PC-3 (cell line): ENCODE measurements around the gene ELAC2. TPM values are rescaled to one million over a fixed set of nuclear protein-coding genes. Genes with fewer than 3 reads are reported as not detected.

Experiments
- ATAC-seq: fragments of 200-7000 bp; cut with Tn5 transposase; 2 replicates; pipeline ENCODE4 v1.9.1; 2020; ENCODE audit warnings: mild to moderate bottlenecking, moderate library complexity
- Bru-seq: library from RNA; stranded (reverse); fragments of 400-500 nt; gene quantifications from one replicate; lab custom pipeline; 2021; lab: Mats Ljungman, UMichigan
- BruChase-seq, 2 experiments: library from RNA; stranded (reverse); fragments of 400-500 nt; gene quantifications; one replicate each; lab custom pipeline; 2021; lab: Mats Ljungman, UMichigan
- BruUV-seq: library from RNA; stranded (reverse); fragments of 400-500 nt; replicated peaks from 2 replicates; lab custom pipeline; 2021; lab: Mats Ljungman, UMichigan
- CTCF ChIA-PET: fragments of 300-600 bp; sonication (Branson Sonifier 250); formaldehyde crosslinking; loops from one replicate; lab custom pipeline; 2022; ENCODE audit warnings: antibody characterized with exemption; lab: Charles Lee
- POLR2A ChIA-PET: fragments of 300-600 bp; sonication (Branson Sonifier 250); formaldehyde crosslinking; loops from one replicate; lab custom pipeline; 2022; ENCODE audit warnings: antibody characterized with exemption; ENCODE audit not compliant: unreplicated experiment; lab: Charles Lee
- DNase-seq: peaks from one replicate; pipeline ENCODE4 v3.0.0-alpha.2; 2015
- H2AFZ ChIP-seq: fragments of 300-600 bp; sonication (generic); 2 replicates; pipeline ENCODE4 v1.6.0; 2016; ENCODE audit warnings: antibody characterized with exemption, low read length
- H3F3A ChIP-seq: fragments of 300-600 bp; sonication (generic); one replicate; pipeline ENCODE4 v1.6.0; 2017; ENCODE audit warnings: antibody characterized with exemption, low read length, control low read depth, mild to moderate bottlenecking; ENCODE audit not compliant: unreplicated experiment
- H3K27ac ChIP-seq: fragments of 300-600 bp; sonication (generic); 2 replicates; pipeline ENCODE4 v1.5.1; 2016; ENCODE audit warnings: mild to moderate bottlenecking, low read length
- H3K27me3 ChIP-seq: fragments of 300-600 bp; sonication (generic); 2 replicates; pipeline ENCODE4 v1.6.1; 2016; ENCODE audit warnings: low read length, mixed read lengths
- H3K36me3 ChIP-seq: fragments of 300-600 bp; sonication (generic); 2 replicates; pipeline ENCODE4 v1.6.1; 2016; ENCODE audit warnings: low read depth, mixed run types, low read length, mixed read lengths
- H3K4me1 ChIP-seq: fragments of 300-600 bp; sonication (generic); 2 replicates; pipeline ENCODE4 v1.5.1; 2016; ENCODE audit warnings: low read length; ENCODE audit not compliant: insufficient read depth
- H3K4me2 ChIP-seq: fragments of 300-600 bp; sonication (generic); 2 replicates; pipeline ENCODE4 v1.6.0; 2016; ENCODE audit warnings: low read length
- H3K4me3 ChIP-seq: fragments of 300-600 bp; sonication (generic); 2 replicates; pipeline ENCODE4 v1.5.1; 2016; ENCODE audit warnings: mild to moderate bottlenecking, low read length, mixed read lengths
- H3K79me2 ChIP-seq: fragments of 300-600 bp; sonication (generic); 2 replicates; pipeline ENCODE4 v1.6.1; 2017; ENCODE audit warnings: low read length, mixed read lengths
- H3K9ac ChIP-seq: fragments of 300-600 bp; sonication (generic); 2 replicates; pipeline ENCODE4 v1.6.0; 2016; ENCODE audit warnings: mild to moderate bottlenecking, low read length
- H3K9me2 ChIP-seq: fragments of 300-600 bp; sonication (generic); replicated peaks from 2 replicates; pipeline ENCODE4 v1.6.1; 2016; ENCODE audit warnings: mixed run types, low read length, mixed read lengths
- H3K9me3 ChIP-seq: fragments of 300-600 bp; sonication (generic); 2 replicates; pipeline ENCODE4 v1.6.1; 2016; ENCODE audit warnings: low read length, mixed read lengths
- H4K20me1 ChIP-seq: fragments of 300-600 bp; sonication (generic); 2 replicates; pipeline ENCODE4 v1.6.1; 2016; ENCODE audit warnings: low read length, mixed read lengths
- EZH2 ChIP-seq: fragments of 300-600 bp; sonication (generic); IDR thresholded peaks from one replicate; pipeline ENCODE4 v1.6.1; 2017; ENCODE audit warnings: antibody characterized with exemption, mild to moderate bottlenecking, low read length; ENCODE audit not compliant: unreplicated experiment
- EZH2phosphoT487 ChIP-seq: fragments of 300-600 bp; sonication (generic); IDR thresholded peaks from 2 replicates; pipeline ENCODE4 v1.6.1; 2018; ENCODE audit warnings: mild to moderate bottlenecking, antibody characterized with exemption, low read length, borderline replicate concordance
- intact Hi-C: fragments of 100-400 bp; cut with micrococcal nuclease; formaldehyde crosslinking; loops from 2 replicates; pipeline ENCODE4 v1.9.0; 2023
- long read RNA-seq: library from polyadenylated mRNA; unstranded; transcript quantifications from one replicate; pipeline ENCODE4 v2.0.0, GENCODE V29; 2021; ENCODE audit not compliant: unreplicated experiment
- total RNA-seq: library from RNA; depleted of rRNA; stranded (reverse); fragments of >200 nt; gene quantifications from 2 replicates; pipeline ENCODE4 v1.2.3, GENCODE V29; 2014; rRNA removed
- TF ChIP-seq, protein P1 (sequence below): fragments of 300-600 bp; sonication (generic); conservative IDR thresholded peaks from 2 replicates; pipeline ENCODE4 v1.5.1; 2017; ENCODE audit warnings: antibody characterized with exemption, low read depth, mild to moderate bottlenecking, low read length

The ELAC2 gene, protein sequence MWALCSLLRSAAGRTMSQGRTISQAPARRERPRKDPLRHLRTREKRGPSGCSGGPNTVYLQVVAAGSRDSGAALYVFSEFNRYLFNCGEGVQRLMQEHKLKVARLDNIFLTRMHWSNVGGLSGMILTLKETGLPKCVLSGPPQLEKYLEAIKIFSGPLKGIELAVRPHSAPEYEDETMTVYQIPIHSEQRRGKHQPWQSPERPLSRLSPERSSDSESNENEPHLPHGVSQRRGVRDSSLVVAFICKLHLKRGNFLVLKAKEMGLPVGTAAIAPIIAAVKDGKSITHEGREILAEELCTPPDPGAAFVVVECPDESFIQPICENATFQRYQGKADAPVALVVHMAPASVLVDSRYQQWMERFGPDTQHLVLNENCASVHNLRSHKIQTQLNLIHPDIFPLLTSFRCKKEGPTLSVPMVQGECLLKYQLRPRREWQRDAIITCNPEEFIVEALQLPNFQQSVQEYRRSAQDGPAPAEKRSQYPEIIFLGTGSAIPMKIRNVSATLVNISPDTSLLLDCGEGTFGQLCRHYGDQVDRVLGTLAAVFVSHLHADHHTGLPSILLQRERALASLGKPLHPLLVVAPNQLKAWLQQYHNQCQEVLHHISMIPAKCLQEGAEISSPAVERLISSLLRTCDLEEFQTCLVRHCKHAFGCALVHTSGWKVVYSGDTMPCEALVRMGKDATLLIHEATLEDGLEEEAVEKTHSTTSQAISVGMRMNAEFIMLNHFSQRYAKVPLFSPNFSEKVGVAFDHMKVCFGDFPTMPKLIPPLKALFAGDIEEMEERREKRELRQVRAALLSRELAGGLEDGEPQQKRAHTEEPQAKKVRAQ
- total RNA-seq (270 and 290 TPM in 2 replicates), Bru-seq, nascent RNA (percentile 75 among the genes with signal in this experiment), BruChase-seq, experiment 1, labeled RNA remaining after a 6-hour chase (percentile 78 among the genes with signal in this experiment), BruChase-seq, experiment 2, labeled RNA remaining after a 2-hour chase (percentile 80 among the genes with signal in this experiment)
- long read RNA-seq, transcript ELAC2-201 (24 exons, 3,148 nt) = major isoform, 76 of 133 reads
- long read RNA-seq, partial matches to known transcripts = 18 of 133 reads
- long read RNA-seq, other reads (novel, unspliced or antisense) = 38 of 133 reads

GRCh38 chr17:13017655-13018459 lies at the start of gene ELAC2:
Gene ELAC2, minus strand, starts transcription at chr17:13018027. Its CDS starts 80 bp downstream, at chr17:13017947.
- peak; percentile 98 for ATAC-seq
- CTCF ChIA-PET = interaction anchor here (1.0 to 1.8 kb wide), 2 partner anchors 12 to 16 kb away, joined by 3 to 11 read pairs; no protein-coding TSS in a partner anchor
- POLR2A ChIA-PET = interaction anchor here (0.5 to 0.7 kb wide), 2 partner anchors 12 to 1021 kb away, joined by 4 read pairs; partner anchors contain the start of gene ZNF18

GRCh38 chr17:13065032-13065431 lies 47.2 kb upstream of the ELAC2 start:
- no peak overlapping the region for H3K4me2 ChIP-seq
- H3K79me2 ChIP-seq = no peaks in the 10 kb centered on the region
- DNase-seq (no peak), ATAC-seq (no peak)
- BruUV-seq = no TSS peak
- no peaks in the 10 kb centered on the region for H4K20me1 ChIP-seq
- ChIA-PET POLR2A (no interaction called here), CTCF (no interaction called here)
- no peak overlapping the region for H3K27ac ChIP-seq
- no peak overlapping the region for H3K9ac ChIP-seq
- no peak overlapping the region for H3K4me3 ChIP-seq
- intact Hi-C loops = no loop called here
- no peaks in the 10 kb centered on the region for H3K36me3 ChIP-seq
- H3K27me3 ChIP-seq = peaks cover 23% of the 10 kb centered on the region; the same call in 1 of the 2 replicates
- TF ChIP-seq, protein P1, sequence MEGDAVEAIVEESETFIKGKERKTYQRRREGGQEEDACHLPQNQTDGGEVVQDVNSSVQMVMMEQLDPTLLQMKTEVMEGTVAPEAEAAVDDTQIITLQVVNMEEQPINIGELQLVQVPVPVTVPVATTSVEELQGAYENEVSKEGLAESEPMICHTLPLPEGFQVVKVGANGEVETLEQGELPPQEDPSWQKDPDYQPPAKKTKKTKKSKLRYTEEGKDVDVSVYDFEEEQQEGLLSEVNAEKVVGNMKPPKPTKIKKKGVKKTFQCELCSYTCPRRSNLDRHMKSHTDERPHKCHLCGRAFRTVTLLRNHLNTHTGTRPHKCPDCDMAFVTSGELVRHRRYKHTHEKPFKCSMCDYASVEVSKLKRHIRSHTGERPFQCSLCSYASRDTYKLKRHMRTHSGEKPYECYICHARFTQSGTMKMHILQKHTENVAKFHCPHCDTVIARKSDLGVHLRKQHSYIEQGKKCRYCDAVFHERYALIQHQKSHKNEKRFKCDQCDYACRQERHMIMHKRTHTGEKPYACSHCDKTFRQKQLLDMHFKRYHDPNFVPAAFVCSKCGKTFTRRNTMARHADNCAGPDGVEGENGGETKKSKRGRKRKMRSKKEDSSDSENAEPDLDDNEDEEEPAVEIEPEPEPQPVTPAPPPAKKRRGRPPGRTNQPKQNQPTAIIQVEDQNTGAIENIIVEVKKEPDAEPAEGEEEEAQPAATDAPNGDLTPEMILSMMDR = no peak
- no peak for TF ChIP-seq EZH2
- TF ChIP-seq EZH2phosphoT487 = no peak
- H3F3A ChIP-seq = no peaks in the 10 kb centered on the region
- H3K9me2 ChIP-seq = no peaks in the 10 kb centered on the region
- no peaks in the 10 kb centered on the region for H3K9me3 ChIP-seq
- no peaks in the 10 kb centered on the region for H3K4me1 ChIP-seq
- no peak overlapping the region for H2AFZ ChIP-seq

More at GRCh38 chr17:13017655-13018459, at the start of gene ELAC2:
- no peaks in the 10 kb centered on the region for H3K27me3 ChIP-seq
- H3K79me2 ChIP-seq = peaks cover 33% of the 10 kb centered on the region
- H3K4me2 ChIP-seq = peak within 1 kb of the TSS; percentile 92
- intact Hi-C loops = loop anchor here (5.0 kb wide), 1 partner anchor 976 kb away; no protein-coding TSS in a partner anchor
- peaks cover 18% of the 10 kb centered on the region; the same call in 1 of the 2 replicates for H3K4me1 ChIP-seq
- H3K4me3 ChIP-seq = peak within 1 kb of the TSS; percentile 90
- TF ChIP-seq EZH2phosphoT487 (no peak), EZH2 (no peak)
- TF ChIP-seq, protein P1 = no peak; the same call in 1 of the 2 replicates
- H3K9me3 ChIP-seq = no peaks in the 10 kb centered on the region
- H3K36me3 ChIP-seq = peaks cover 32% of the 10 kb centered on the region
- H2AFZ ChIP-seq = peak within 1 kb of the TSS; percentile 96
- no TSS peak for BruUV-seq
- peak within 1 kb of the TSS; percentile 75 for H3K27ac ChIP-seq
- DNase-seq = peak; percentile 100
- no peaks in the 10 kb centered on the region for H4K20me1 ChIP-seq
- H3F3A ChIP-seq = no peaks in the 10 kb centered on the region
- peak within 1 kb of the TSS; percentile 93 for H3K9ac ChIP-seq
- no peaks in the 10 kb centered on the region for H3K9me2 ChIP-seq
